Esophagus muscularis mucosa (tissue), 4 donors: ENCODE measurements around the gene ZNF334. TPM values are rescaled to one million over a fixed set of nuclear protein-coding genes. Genes with fewer than 3 reads are reported as not detected.
A peak's percentile ranks its signal among the peaks of the same experiment; 100 is the strongest.

Experiments used
- DNase-seq: peaks from one replicate; pipeline ENCODE4 v3.0.0-alpha.2; 2017; ENCODE audit errors: extremely low spot score
- H3K27ac ChIP-seq, 4 donors: fragments of 200-600 bp; sonication (generic); replicated peaks in 1 of 4; 1 replicate in 3 of 4; 2 replicates in 1 of 4; pipeline ENCODE4 v1.5.1; 2016 to 2019; ENCODE audit warnings: mild to moderate bottlenecking in 1 of 4
- H3K27me3 ChIP-seq, 4 donors: fragments of 200-600 bp; sonication (generic); one replicate each; pipeline versions ENCODE4 v1.5.1 to v1.6.0; 2016 to 2019
- H3K36me3 ChIP-seq, 4 donors: fragments of 200-600 bp; sonication (generic); one replicate each; pipeline ENCODE4 v1.5.1; 2016 to 2019
- H3K4me1 ChIP-seq, 4 donors: fragments of 200-600 bp; sonication (generic); one replicate each; pipeline ENCODE4 v1.5.1; 2016 to 2019
- H3K4me3 ChIP-seq, 4 donors: fragments of 200-600 bp; sonication (generic); 1 replicate in 2 of 4; 2 replicates in 2 of 4; pipeline ENCODE4 v1.5.1; 2016 to 2019; ENCODE audit warnings: mild to moderate bottlenecking in 4 of 4, moderate library complexity in 1 of 4
- H3K9me3 ChIP-seq, 4 donors: fragments of 200-600 bp; sonication (generic); 1 replicate in 3 of 4; 2 replicates in 1 of 4; pipeline ENCODE4 v1.5.1; 2016 to 2019
- CTCF ChIP-seq, 3 experiments: fragments of 200-600 bp in 2 of 3; fragments of 450-650 bp in 1 of 3; sonication (generic) in 2 of 3; IDR thresholded peaks; one replicate each; pipeline ENCODE4 v1.5.1; 2017 to 2019; ENCODE audit warnings: antibody characterized with exemption in 3 of 3, mild to moderate bottlenecking in 2 of 3, moderate library complexity in 1 of 3
- EP300 ChIP-seq: sonication (generic); formaldehyde crosslinking; IDR thresholded peaks from one replicate; pipeline ENCODE4 v1.6.1; 2017; ENCODE audit warnings: antibody characterized with exemption
- POLR2A ChIP-seq: fragments of 450-650 bp; IDR thresholded peaks from one replicate; pipeline ENCODE4 v1.6.1; 2017; ENCODE audit warnings: antibody characterized with exemption, moderate library complexity, mild to moderate bottlenecking, low read depth
- POLR2AphosphoS5 ChIP-seq, 2 donors: sonication (generic); formaldehyde crosslinking; IDR thresholded peaks; one replicate each; pipeline ENCODE4 v1.6.1; 2017; ENCODE audit warnings: antibody characterized with exemption in 2 of 2
- WGBS: methylation state at CpG from one replicate; pipeline ENCODE4 v1.1.5; 2018; 5-methylcytosine and 5-hydroxymethylcytosine counted together
- intact Hi-C: fragments of 100-400 bp; cut with DNase I; formaldehyde crosslinking; loops from one replicate; pipeline ENCODE4 v1.15.1; 2023
- total RNA-seq, 4 donors: library from RNA; depleted of rRNA; stranded (reverse); fragments of >200 nt; gene quantifications; one replicate each; pipeline versions ENCODE4 v1.1.0 to v1.2.1, GENCODE V29; 2016

The ZNF334 gene
- 1 to 10 TPM in 1 of 4 donors, under 1 TPM in 3; 0.50 to 2.5 (median 0.95) TPM for total RNA-seq

GRCh38 chr20:46512943-46513844 is at the start of gene ZNF334:
TSS of gene ZNF334 (minus strand) at chr20:46513559. CDS start at chr20:46512102, 1,457 bp downstream.
- Histone ChIP-seq H3K4me3 (peak within 1 kb of the TSS; percentile 55 to 78 (median 66)), H3K4me1 (peaks cover 4 to 11% (median 8%) of the 10 kb centered on the region in 4 donors), H3K9me3 (no peaks in the 10 kb centered on the region), H3K36me3 (no peaks in the 10 kb centered on the region), H3K27ac (peak within 1 kb of the TSS; percentile 40 to 71 (median 48)), H3K27me3 (peaks cover 0 to 22% (median 0%) of the 10 kb centered on the region in 4 donors)
- DNase-seq: no peak
- whole genome bisulfite sequencing: 7% methylated on average over 22 of the region's 49 CpGs
- TF ChIP-seq CTCF (IDR thresholded peaks at IDR 0.05) (no peak), POLR2AphosphoS5 (IDR thresholded peaks at IDR 0.05) (peak; percentile 48 to 54)
- intact Hi-C loops: no loop called here

GRCh38 chr20:46562373-46563169 is 49.2 kb upstream of the ZNF334 start:
- peak; percentile 95 for DNase-seq
- H3K4me1 ChIP-seq: peaks cover 8 to 16% (median 14%) of the 10 kb centered on the region in 4 donors
- H3K27ac ChIP-seq: peak overlapping the region in 3 of 4 donors; percentile 44 to 80 (median 59)
- TF ChIP-seq POLR2A (no peak), EP300 (no peak), POLR2AphosphoS5 (IDR thresholded peaks at IDR 0.05) (no peak), CTCF (IDR thresholded peaks at IDR 0.05) (peak; percentile 79 to 93 (median 83))
- intact Hi-C loops: no loop called here
- no peaks in the 10 kb centered on the region for H3K36me3 ChIP-seq
- WGBS: 14% methylated on average over 16 of the region's 19 CpGs
- no peaks in the 10 kb centered on the region for H3K27me3 ChIP-seq
- no peaks in the 10 kb centered on the region for H3K9me3 ChIP-seq
- H3K4me3 ChIP-seq: peak overlapping the region; percentile 37 to 53 (median 41)

DNA sequence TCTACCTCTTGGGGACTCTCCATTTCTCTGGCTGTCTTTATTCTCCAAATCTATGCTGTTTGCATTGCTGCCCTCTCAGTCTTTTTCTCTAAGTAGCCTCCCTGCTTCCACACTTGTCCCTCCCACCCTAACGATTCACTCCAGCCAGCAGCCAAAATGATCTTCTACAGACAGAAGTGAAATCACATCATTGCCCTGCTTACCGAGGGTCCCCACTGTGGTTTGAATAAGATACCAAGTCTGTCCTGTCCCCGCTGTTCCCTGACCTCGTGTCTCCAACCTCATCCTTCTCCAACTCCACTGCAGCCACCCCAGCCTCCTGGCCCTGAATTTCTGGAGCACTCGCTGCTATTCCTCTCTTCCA is 48.6 kb upstream of the ZNF334 start:
- Histone ChIP-seq H3K36me3 (no peaks in the 10 kb centered on the region), H3K4me3 (peak overlapping the region; percentile 37 to 53 (median 41)), H3K27me3 (no peaks in the 10 kb centered on the region), H3K27ac (peak overlapping the region in 3 of 4 donors; percentile 41 to 80 (median 59)), H3K4me1 (peaks cover 8 to 16% (median 14%) of the 10 kb centered on the region in 4 donors), H3K9me3 (no peaks in the 10 kb centered on the region)
- WGBS: 56% methylated on average over 5 of the region's 5 CpGs
- TF ChIP-seq POLR2AphosphoS5 (IDR thresholded peaks at IDR 0.05) (no peak), EP300 (no peak), POLR2A (no peak), CTCF (IDR thresholded peaks at IDR 0.05) (no peak)
- intact Hi-C loops: no loop called here
- no peak for DNase-seq

GRCh38 chr20:46559685-46560440 is 46.5 kb upstream of the ZNF334 start:
- WGBS: 86% methylated on average over 7 of the region's 7 CpGs
- H3K27ac ChIP-seq: no peak overlapping the region
- no peak for TF ChIP-seq POLR2A
- no peak for TF ChIP-seq EP300
- peaks cover 0 to 6% (median 0%) of the 10 kb centered on the region in 4 donors for H3K27me3 ChIP-seq
- intact Hi-C loops: no loop called here
- no peak for DNase-seq
- H3K9me3 ChIP-seq: no peaks in the 10 kb centered on the region
- peaks cover 8 to 16% (median 14%) of the 10 kb centered on the region in 4 donors for H3K4me1 ChIP-seq
- H3K4me3 ChIP-seq: no peak overlapping the region
- no peaks in the 10 kb centered on the region for H3K36me3 ChIP-seq
